NCI-H748 treated with DMSO at 0.1 percent for 48 hours (cell line): ENCODE results near the gene FRAT1.

Experiments used
- DNase-seq: peaks from one replicate; lab custom pipeline; 2025; lab: John Stamatoyannopoulos, UW

FRAT1 gene

GRCh38 chr10:97307866-97308780, 10.9 kb upstream of the FRAT1 start:
- DNase-seq: no peak

DNA sequence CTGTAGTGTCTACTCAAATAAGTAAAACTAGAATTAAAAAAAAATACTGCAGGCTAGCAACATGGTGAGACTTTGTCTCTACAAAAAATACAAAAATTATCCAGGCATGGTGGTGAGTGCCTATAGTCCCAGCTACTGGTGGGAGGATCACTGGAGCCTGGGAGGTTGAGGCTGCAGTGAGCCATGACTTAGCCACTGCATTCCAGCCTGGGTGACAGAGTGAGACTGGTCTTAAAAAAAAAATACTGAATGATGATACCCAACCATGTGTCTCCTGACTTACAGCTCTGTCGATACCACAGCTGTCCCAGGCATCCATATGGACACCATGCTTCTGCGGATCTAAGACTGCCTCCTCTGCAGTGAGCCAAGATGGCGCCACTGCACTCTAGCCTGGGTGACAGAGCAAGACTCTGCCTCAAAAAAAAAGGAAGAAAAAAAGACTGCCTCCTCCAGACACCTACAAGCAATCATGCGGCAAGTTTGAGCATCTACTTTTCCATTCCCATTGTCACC, 7.9 kb upstream of the FRAT1 start:
- DNase-seq: no peak

GRCh38 chr10:97312897-97313296, 6.2 kb upstream of the FRAT1 start:
- no peak for DNase-seq

DNA sequence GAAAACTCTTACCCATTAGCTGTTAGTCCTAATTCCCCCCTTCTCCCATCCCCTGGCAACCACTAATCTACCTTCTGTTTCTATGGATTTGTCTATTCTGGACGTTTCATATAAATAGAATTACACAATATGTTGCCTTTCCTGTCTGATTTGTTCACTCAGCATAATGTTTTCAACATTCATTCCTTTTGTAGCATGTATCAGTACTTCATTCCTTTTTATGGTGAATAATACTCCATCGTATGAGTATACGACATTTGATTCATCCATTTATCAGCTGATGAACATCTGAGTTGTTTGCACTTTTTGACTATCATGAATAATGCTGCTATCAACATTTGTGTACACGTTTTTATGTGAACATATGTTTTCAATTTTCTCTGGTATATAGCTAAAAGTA, 4.4 kb upstream of the FRAT1 start:
- no peak for DNase-seq

GRCh38 chr10:97319671-97320479, 804 bp downstream of the FRAT1 start:
- no peak for DNase-seq

DNA sequence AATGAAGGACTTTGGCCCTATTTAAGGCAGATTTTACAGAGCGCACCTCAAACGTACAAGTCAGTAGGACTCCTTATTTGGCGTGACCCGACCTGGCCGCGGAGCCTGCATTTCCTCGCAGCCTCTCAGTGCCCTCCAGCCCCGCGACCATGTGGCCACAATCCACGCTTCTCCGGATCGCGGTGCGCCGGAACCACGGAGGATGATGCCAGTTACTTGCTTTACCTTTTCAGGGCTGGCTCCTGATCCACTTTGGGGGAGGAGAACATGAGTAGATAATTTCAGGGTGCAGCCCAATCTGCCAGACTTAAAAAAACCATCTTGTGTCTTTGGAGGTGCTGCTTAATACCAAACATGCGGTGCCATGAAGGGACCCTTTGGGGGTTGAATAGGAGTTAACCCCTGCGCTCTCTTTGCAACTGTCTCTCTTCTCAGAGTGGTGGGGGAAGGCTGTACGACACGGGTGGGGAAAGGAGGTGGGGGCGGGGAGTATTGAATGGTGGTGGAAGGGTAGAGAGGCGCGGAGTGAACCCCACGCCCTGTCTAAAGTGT, 1.5 kb downstream of the FRAT1 start:
- DNase-seq: no peak

GRCh38 chr10:97321032-97321803, 2.1 kb downstream of the FRAT1 start:
- DNase-seq: no peak

- DNase-seq: no peak
Observed at GRCh38 chr10:97321804-97322190, 2.7 kb downstream of the FRAT1 start.

DNA sequence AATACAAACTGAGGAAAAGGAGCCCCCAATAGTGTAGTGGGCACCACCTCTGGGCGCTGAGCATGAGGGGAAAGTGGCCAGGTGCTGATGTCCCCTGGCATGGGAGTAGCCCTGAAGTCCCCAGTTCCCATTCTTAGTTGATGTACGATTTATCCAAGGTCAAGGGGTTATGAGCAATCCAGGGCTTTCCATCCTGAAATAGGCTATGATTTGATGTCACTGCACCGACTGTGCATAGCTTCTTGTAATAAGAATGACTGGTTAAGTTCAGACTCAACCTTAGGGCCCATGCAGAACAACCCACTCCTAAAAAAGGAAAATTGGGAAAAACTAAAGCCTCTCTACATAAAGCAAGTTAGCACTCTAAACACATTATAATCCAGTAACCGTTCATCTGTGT, 4.4 kb downstream of the FRAT1 start:
- DNase-seq: no peak

- no peak for DNase-seq
Observed at GRCh38 chr10:97325754-97326153, 6.7 kb downstream of the FRAT1 start.

DNA sequence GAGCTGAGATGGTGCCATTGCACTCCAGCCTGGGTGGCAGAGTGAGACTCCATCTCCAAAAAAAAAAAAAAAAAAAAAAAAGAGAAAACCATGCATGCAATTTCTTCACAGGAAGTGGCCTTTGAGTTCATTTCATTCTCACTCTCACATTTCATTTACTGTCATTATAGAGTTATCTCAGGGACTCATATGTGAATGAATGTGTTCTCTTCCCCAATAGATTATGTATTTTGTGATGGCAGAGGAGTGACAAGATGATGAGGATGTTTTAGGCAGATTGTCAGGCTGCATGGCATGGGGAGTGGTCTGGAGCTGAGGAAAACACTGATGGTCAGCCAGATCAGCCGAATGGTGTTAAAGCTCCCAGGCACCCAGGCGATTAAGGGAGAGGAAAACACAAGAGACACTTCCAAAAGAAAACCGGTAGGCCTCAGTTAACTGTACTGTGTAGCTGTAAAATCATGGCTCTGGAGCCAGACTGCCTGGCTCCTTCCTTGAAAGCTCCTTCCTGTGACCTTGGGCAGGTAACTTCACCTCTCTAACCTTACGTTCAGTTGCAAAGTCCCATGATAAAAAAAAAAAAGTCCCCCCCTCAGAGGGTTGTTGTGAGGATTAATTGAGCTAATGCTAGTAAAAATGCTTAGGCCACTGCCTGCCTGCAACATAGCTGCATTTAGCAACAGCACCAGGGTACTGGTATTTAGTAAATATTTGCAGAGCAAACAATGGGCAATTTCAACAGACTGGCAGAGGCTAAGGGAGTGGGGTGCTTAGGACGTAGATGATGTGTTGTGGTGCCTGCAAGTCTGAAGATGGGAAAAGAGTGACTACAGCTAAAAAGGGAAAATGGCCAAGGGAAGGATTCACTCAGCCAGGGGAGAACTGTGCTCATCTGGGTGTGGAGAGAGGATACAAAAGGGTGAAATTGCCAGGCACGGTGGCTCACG, 8.6 kb downstream of the FRAT1 start:
- peak; percentile 72 for DNase-seq

GRCh38 chr10:97328646-97329453, 9.8 kb downstream of the FRAT1 start:
- DNase-seq: no peak

DNA sequence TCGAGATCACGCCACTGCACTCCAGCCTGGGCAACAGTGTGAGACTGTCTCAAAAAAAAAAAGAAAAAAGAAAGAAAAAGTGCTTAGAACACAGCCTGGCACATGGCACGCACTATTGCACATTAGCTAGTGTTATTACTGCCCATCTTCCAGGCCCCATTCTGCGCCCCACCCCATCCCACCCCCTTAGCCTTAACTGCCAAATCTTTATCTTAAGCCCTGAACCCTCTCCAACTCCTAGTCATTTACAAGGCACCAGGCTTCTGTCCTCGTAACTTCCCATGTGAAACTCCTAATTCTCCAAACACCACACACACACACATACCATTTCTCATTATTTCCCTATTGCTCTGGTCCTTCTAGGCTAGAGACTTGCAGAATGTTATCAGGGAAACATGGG, 10.7 kb downstream of the FRAT1 start:
- no peak for DNase-seq

GRCh38 chr10:97331153-97331703, 12.2 kb downstream of the FRAT1 start:
- DNase-seq: no peak

DNA sequence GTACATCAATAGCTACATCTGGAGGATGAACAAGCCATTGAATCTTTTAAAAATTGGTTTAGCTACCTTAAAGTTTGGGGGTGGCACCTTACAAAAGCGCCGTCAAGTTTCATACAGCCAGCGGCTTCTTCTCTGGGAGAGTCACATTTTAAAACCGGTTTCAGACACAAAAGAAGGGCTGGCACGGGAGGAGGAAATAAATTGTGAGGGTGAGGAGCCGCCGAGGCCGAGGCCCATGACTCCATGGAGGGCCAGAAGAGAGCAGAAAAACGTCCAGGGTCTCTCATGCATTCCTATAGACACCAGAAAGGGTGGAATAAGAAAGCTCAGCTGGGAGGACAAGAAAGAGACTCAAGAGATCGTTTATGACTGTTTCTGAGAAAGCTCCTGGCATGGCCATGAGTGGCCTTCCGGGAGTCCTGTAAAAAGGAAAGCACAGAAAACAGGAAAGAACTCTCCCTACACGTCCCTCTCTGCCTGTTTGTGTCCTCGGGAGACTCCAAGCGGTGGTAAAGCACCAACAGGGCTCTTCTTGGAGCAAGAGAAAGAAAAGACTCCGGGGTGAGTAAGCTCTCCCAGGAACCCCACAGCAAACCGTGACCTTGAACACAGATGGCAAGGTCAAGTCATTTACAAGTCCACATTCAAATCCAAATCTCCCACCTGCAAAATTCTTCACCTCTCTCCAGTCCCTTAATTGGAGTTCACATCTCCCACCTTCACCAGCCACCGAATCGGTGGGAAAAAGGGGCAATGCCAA, 13.7 kb downstream of the FRAT1 start:
- DNase-seq: no peak

GRCh38 chr10:97333351-97333600, 14.2 kb downstream of the FRAT1 start:
- DNase-seq: no peak

DNA sequence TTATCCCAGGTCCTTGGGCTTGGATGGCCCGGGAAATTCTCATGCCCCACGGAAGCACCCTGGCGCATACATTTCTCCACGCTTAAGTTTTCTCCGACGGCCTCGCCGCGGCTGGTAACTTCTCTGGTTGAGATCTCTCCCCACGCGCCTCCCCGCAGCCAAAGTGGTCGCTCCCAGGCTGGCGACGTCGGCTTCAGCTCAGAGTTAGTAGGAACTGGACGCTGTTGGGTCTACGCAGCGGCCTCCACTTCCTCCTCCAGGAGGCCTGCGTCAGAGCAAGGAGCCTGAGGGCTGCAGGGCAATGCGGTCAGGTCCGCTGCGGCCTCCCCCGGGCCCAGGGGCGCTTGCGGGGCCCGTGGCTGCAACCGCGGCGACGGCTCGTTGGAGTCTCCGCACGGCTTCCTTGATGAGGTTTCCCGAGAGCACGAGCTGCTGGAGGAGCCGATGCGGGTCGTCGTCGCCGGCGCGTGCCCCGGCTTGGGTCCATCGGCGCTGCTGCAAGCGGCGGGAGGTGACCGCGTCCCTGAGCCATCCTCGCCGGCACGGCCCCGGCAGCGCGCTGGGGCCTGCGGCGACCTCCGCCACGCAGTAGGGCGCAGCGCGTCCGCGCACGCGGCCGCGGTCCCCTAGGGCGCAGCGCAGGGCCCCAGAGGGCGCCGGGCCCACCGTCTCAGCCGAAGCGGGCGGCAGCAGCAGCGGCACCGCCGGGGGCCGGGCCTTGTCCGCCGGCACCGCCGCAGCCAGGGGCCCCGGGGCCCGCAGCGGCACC, 14.7 kb downstream of the FRAT1 start:
- DNase-seq: no peak
